ENCODE results near the gene MVB12A. TPM values are rescaled to one million over a fixed set of nuclear protein-coding genes. Genes with fewer than 3 reads are reported as not detected.

Gene MVB12A
- total RNA-seq, 2 donors from 2014 or later = 25.3 to 103 TPM

DNA sequence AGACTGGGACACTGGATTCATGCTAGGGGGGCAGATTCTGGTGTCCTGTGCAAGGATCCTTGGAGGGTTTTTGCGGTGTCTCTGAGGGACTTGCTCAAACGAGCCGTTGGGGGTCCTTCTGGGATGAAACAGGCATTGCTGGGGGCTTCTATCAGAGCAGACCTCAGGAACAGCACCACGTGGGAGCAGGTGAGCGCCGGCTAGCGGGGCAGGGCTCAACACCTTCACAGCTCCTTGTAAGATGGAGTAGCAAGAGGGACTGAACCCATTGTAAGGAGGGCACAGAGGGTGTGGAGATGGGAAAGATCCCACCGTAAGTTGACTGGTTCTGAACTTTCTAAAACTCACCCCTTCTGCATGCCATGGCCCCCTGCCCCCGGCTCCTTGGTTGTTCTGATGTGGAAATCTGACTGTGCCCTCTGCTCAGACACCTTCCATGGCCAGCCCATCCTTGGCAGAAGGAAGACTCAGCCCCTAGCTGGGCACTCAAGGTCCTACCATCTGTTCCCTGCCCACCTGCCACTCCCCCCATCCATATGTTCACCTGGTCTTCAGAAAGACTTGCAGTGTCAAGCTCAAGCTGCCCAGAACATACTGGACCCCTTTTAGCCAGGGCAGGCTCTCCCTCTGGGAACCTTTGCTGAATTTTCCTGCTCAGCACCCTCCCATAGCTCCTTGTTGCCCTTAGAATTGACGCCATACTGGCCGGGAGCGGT is 51.7 kb downstream of the MVB12A start:
- Histone ChIP-seq H3K4me3 (peak overlapping the region; percentile 84), H3K27me3 (replicated peaks; ENCODE audit: insufficient read depth) (no peaks in the 10 kb centered on the region), H3K4me1 (ENCODE audit: control insufficient read depth in 1 of 2, low read depth in 2 of 2) (peaks cover 29 to 39% of the 10 kb centered on the region in 2 donors), H3K9me3 (no peaks in the 10 kb centered on the region), H3K36me3 (no peaks in the 10 kb centered on the region), H3K27ac (no peak overlapping the region)
- ATAC-seq (ENCODE audit: insufficient number of reproducible peaks, low FRiP score, low read depth) = no peak
- TF ChIP-seq, protein P1, sequence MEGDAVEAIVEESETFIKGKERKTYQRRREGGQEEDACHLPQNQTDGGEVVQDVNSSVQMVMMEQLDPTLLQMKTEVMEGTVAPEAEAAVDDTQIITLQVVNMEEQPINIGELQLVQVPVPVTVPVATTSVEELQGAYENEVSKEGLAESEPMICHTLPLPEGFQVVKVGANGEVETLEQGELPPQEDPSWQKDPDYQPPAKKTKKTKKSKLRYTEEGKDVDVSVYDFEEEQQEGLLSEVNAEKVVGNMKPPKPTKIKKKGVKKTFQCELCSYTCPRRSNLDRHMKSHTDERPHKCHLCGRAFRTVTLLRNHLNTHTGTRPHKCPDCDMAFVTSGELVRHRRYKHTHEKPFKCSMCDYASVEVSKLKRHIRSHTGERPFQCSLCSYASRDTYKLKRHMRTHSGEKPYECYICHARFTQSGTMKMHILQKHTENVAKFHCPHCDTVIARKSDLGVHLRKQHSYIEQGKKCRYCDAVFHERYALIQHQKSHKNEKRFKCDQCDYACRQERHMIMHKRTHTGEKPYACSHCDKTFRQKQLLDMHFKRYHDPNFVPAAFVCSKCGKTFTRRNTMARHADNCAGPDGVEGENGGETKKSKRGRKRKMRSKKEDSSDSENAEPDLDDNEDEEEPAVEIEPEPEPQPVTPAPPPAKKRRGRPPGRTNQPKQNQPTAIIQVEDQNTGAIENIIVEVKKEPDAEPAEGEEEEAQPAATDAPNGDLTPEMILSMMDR (IDR thresholded peaks at IDR 0.05) = no peak
- DNase-seq (ENCODE audit: low spot score) = no peak

DNA sequence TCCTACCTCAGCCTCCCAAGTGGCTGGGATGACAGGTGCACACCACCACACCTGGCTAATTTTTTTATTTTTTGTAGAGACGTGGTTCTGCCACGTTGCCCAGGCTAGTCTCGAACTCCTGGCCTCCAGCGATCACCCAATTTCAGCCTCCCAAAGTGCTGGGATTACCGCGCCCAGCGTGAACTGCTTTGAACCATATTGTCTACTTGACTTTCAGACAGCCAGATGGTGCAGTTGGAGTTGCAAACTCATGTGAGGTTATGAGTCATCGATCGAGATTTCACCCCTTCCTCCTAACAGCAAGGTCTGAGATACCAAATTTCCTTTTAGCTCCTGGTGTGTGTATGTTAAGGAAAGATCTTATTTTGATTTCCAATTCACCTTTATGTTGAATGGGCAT is 53.2 kb downstream of the MVB12A start:
- ATAC-seq (ENCODE audit: insufficient number of reproducible peaks, low FRiP score, low read depth) (no peak), DNase-seq (ENCODE audit: low spot score) (no peak)
- H3K27me3 ChIP-seq (replicated peaks; ENCODE audit: insufficient read depth) = no peaks in the 10 kb centered on the region
- H3K36me3 ChIP-seq = no peaks in the 10 kb centered on the region
- H3K9me3 ChIP-seq = no peaks in the 10 kb centered on the region
- no peak overlapping the region for H3K27ac ChIP-seq
- TF ChIP-seq, protein P1 (IDR thresholded peaks at IDR 0.05) = no peak
- peaks cover 29 to 38% of the 10 kb centered on the region in 2 donors for H3K4me1 ChIP-seq (ENCODE audit: control insufficient read depth in 1 of 2, low read depth in 2 of 2)
- no peak overlapping the region for H3K4me3 ChIP-seq

Other genes starting within 250 kb of the MVB12A start
- gene USE1, start 204.7 kb upstream of the MVB12A start, total RNA-seq = 10 to 100 TPM; 11.5 to 13.7 TPM
- 10 to 100 TPM; 12.4 to 13.3 TPM for gene OCEL1, start 193.8 kb upstream of the MVB12A start, total RNA-seq
- 10 to 100 TPM; 42.0 to 68.1 TPM for gene NR2F6, start 174.1 kb upstream of the MVB12A start, total RNA-seq
- gene USHBP1, start 155.3 kb upstream of the MVB12A start, total RNA-seq = 1 to 10 TPM; 3.5 to 4.0 TPM
- 10 to 100 TPM; 55.2 to 87.2 TPM for gene BABAM1, start 152.6 kb upstream of the MVB12A start, total RNA-seq
- gene ANKLE1, start 138.1 kb upstream of the MVB12A start, total RNA-seq = 1 to 10 TPM in 1 of 2 donors, not detected in 1; 1.2 TPM
- gene ABHD8, start 116.6 kb upstream of the MVB12A start, total RNA-seq = 10 to 100 TPM in 1 of 2 donors, 1 to 10 TPM in 1; 9.8 to 24.0 TPM
- 100 to 1,000 TPM; 132 to 140 TPM for gene MRPL34, start 114.2 kb upstream of the MVB12A start, total RNA-seq
- gene DDA1, start 110.5 kb upstream of the MVB12A start, total RNA-seq = 10 to 100 TPM in 1 of 2 donors, 1 to 10 TPM in 1; 8.9 to 13.5 TPM
- 10 to 100 TPM in 1 of 2 donors, 1 to 10 TPM in 1; 9.5 to 13.4 TPM for gene ANO8, start 85.2 kb upstream of the MVB12A start, total RNA-seq
- gene GTPBP3, start 82.5 kb upstream of the MVB12A start, total RNA-seq = 10 to 100 TPM; 20.7 to 72.5 TPM
- gene PLVAP, start 42.7 kb upstream of the MVB12A start, total RNA-seq = 100 to 1,000 TPM; 120 to 126 TPM
- gene CCDC194, start 25.9 kb upstream of the MVB12A start, total RNA-seq = not detected
- gene BST2, start 14.4 kb upstream of the MVB12A start, total RNA-seq = 100 to 1,000 TPM; 113 to 144 TPM
- gene TMEM221, start 28.6 kb downstream of the MVB12A start, total RNA-seq = not detected
- gene NXNL1, start 40.9 kb downstream of the MVB12A start, total RNA-seq = not detected
- gene SLC27A1, start 50.5 kb downstream of the MVB12A start, total RNA-seq = 10 to 100 TPM; 29.1 to 36.4 TPM
- gene PGLS, start 91.6 kb downstream of the MVB12A start, total RNA-seq = 10 to 100 TPM; 67.4 to 92.9 TPM
- gene COLGALT1, start 135.6 kb downstream of the MVB12A start, total RNA-seq = 10 to 100 TPM; 73.7 to 94.1 TPM

Measured in thoracic aorta (tissue), 2 donors.